ENCODE measurements around the gene DLG5. TPM values are rescaled to one million over a fixed set of nuclear protein-coding genes. Genes with fewer than 3 reads are reported as not detected.

The DLG5 gene
- total RNA-seq, 1 donor from 2014 or later = 7.8 TPM

Other genes with a start within 250 kb of the DLG5 start
- gene POLR3A, start 102.8 kb upstream of the DLG5 start, total RNA-seq = 23.5 and 24.2 TPM in 2 replicates
- 1,733 and 1,775 TPM in 2 replicates for gene RPS24, start 107.1 kb upstream of the DLG5 start, total RNA-seq

Data from activated T-helper 2 cell treated with anti-CD3 and anti-CD28 coated beads, Interferon-gamma antibody, Interleukin-2, Interleukin-4, amounts not matched to agents 10 μg/mL and 5 μg/mL and 100 μg/mL, durations not matched to agents 14 hours and 24 hours and 36 hours (primary cell).